SK-N-SH treated with all-trans-retinoic acid at 6 μM for 48 hours (cell line): ENCODE measurements around the gene COL4A2.

ENCODE experiments used
- ARNTL ChIP-seq: fragments of 450-650 bp; formaldehyde crosslinking; IDR thresholded peaks from 2 replicates; pipeline ENCODE4 v1.5.0; 2020; ENCODE audit warnings: low read depth, mild to moderate bottlenecking, moderate library complexity, borderline replicate concordance
- BACH2 ChIP-seq: fragments of 250-450 bp; sonication (Bioruptor Pico); IDR thresholded peaks from 2 replicates; pipeline ENCODE4 v1.9.0; 2021; ENCODE audit warnings: mild to moderate bottlenecking, borderline replicate concordance
- ESRRG ChIP-seq: fragments of 250-450 bp; sonication (Bioruptor Pico); IDR thresholded peaks from 2 replicates; pipeline ENCODE4 v1.6.1; 2021; ENCODE audit warnings: mild to moderate bottlenecking
- GLIS3 ChIP-seq: fragments of 250-450 bp; sonication (Bioruptor Pico); IDR thresholded peaks from 2 replicates; pipeline ENCODE4 v1.5.0; 2020; ENCODE audit warnings: mild to moderate bottlenecking, moderate library complexity
- ISL1 ChIP-seq: fragments of 250-450 bp; sonication (Bioruptor Pico); IDR thresholded peaks from 2 replicates; pipeline ENCODE4 v2.1.2; 2022; ENCODE audit warnings: mild to moderate bottlenecking, moderate library complexity
- PATZ1 ChIP-seq: fragments of 250-450 bp; sonication (Bioruptor Pico); IDR thresholded peaks from 2 replicates; pipeline ENCODE4 v1.8.0; 2020; ENCODE audit warnings: mild to moderate bottlenecking, moderate library complexity, borderline replicate concordance
- POU6F1 ChIP-seq: fragments of 250-450 bp; sonication (Bioruptor Pico); IDR thresholded peaks from 2 replicates; pipeline ENCODE4 v1.8.0; 2021; ENCODE audit warnings: low read depth, mild to moderate bottlenecking, moderate library complexity, borderline replicate concordance
- RARB ChIP-seq: fragments of 250-450 bp; sonication (Bioruptor Pico); IDR thresholded peaks from 2 replicates; pipeline ENCODE4 v1.8.0; 2021; ENCODE audit warnings: mild to moderate bottlenecking, moderate library complexity
- TCF4 ChIP-seq: fragments of 250-450 bp; sonication (Bioruptor Pico); IDR thresholded peaks from 2 replicates; pipeline ENCODE4 v1.8.0; 2021; ENCODE audit warnings: mild to moderate bottlenecking, moderate library complexity, borderline replicate concordance
- TOX ChIP-seq: fragments of 250-450 bp; sonication (Bioruptor Pico); IDR thresholded peaks from 2 replicates; pipeline ENCODE4 v1.8.0; 2021; ENCODE audit warnings: mild to moderate bottlenecking, moderate library complexity, borderline replicate concordance
- ZFP3 ChIP-seq: fragments of 250-450 bp; sonication (Bioruptor Pico); IDR thresholded peaks from 2 replicates; pipeline ENCODE4 v1.5.0; 2020; ENCODE audit warnings: mild to moderate bottlenecking, moderate library complexity
- ZFP30 ChIP-seq: fragments of 450-650 bp; formaldehyde crosslinking; IDR thresholded peaks from 2 replicates; pipeline ENCODE4 v1.5.0; 2022; ENCODE audit warnings: mild to moderate bottlenecking, moderate library complexity
- ZNF8 ChIP-seq: fragments of 450-650 bp; formaldehyde crosslinking; IDR thresholded peaks from 2 replicates; pipeline ENCODE4 v1.5.0; 2020; ENCODE audit warnings: mild to moderate bottlenecking, moderate library complexity

- TF ChIP-seq ISL1 (CRISPR knock-in tag) (no peak), ZFP30 (CRISPR knock-in tag) (no peak), ZFP3 (CRISPR knock-in tag) (no peak), ARNTL (CRISPR knock-in tag) (no peak), ESRRG (CRISPR knock-in tag) (no peak), RARB (CRISPR knock-in tag) (no peak), POU6F1 (CRISPR knock-in tag) (no peak), BACH2 (CRISPR knock-in tag) (no peak), PATZ1 (CRISPR knock-in tag) (no peak), GLIS3 (no peak), ZNF8 (CRISPR knock-in tag) (no peak), TOX (CRISPR knock-in tag) (no peak), TCF4 (no peak)
Measured at GRCh38 chr13:110271313-110271712, 35.8 kb upstream of the COL4A2 start.
